Spleen (tissue), 11 donors: ENCODE measurements around the gene NDUFB7. TPM values are rescaled to one million over a fixed set of nuclear protein-coding genes. Genes with fewer than 3 reads are reported as not detected.
A peak's percentile ranks its signal among the peaks of the same experiment; 100 is the strongest.

Experiments used
- DNase-seq: peaks from one replicate; pipeline ENCODE4 v3.0.0-alpha.2; 2020
- H3K27ac ChIP-seq, 8 donors: fragments of 200-600 bp; sonication (generic) in 7 of 8; 1 replicate in 4 of 8; 2 replicates in 4 of 8; pipeline versions ENCODE4 v1.5.0 to v1.8.0; 2016 to 2021; ENCODE audit warnings: inconsistent platforms in 4 of 8, mild to moderate bottlenecking in 4 of 8, moderate library complexity in 1 of 8
- H3K27me3 ChIP-seq, 7 donors: fragments of 200-600 bp; sonication (generic) in 6 of 7; replicated peaks in 1 of 7; 1 replicate in 4 of 7; 2 replicates in 3 of 7; pipeline versions ENCODE4 v1.5.0 to v1.8.0; 2016 to 2021; ENCODE audit warnings: inconsistent platforms in 3 of 7, mild to moderate bottlenecking in 1 of 7
- H3K36me3 ChIP-seq, 6 donors: fragments of 200-600 bp; sonication (generic) in 5 of 6; 1 replicate in 4 of 6; 2 replicates in 2 of 6; pipeline versions ENCODE4 v1.5.0 to v1.8.0; 2016 to 2021; ENCODE audit warnings: inconsistent platforms in 2 of 6
- H3K4me1 ChIP-seq, 6 donors: fragments of 200-600 bp; sonication (generic) in 5 of 6; 1 replicate in 3 of 6; 2 replicates in 3 of 6; pipeline versions ENCODE4 v1.5.0 to v1.8.0; 2016 to 2021; ENCODE audit warnings: inconsistent platforms in 3 of 6
- H3K4me3 ChIP-seq, 8 donors: fragments of 200-600 bp; sonication (generic) in 7 of 8; 1 replicate in 4 of 8; 2 replicates in 4 of 8; pipeline versions ENCODE4 v1.5.0 to v1.8.0; 2016 to 2021; ENCODE audit warnings: inconsistent platforms in 4 of 8, mild to moderate bottlenecking in 4 of 8, moderate library complexity in 2 of 8
- H3K9me3 ChIP-seq, 8 donors: fragments of 200-600 bp; sonication (generic) in 7 of 8; 1 replicate in 4 of 8; 2 replicates in 4 of 8; pipeline versions ENCODE4 v1.5.0 to v1.8.0; 2016 to 2021; ENCODE audit warnings: inconsistent platforms in 4 of 8
- CTCF ChIP-seq, 11 experiments: fragments of 200-600 bp in 7 of 11; fragments of 450-650 bp in 4 of 11; sonication (generic) in 4 of 11; IDR thresholded peaks in 8 of 11; conservative IDR thresholded peaks in 3 of 11; 1 replicate in 7 of 11; 2 replicates in 4 of 11; pipeline versions ENCODE4 v1.4.0 to v1.8.0; 2016 to 2021; ENCODE audit warnings: antibody characterized with exemption in 11 of 11, inconsistent platforms in 4 of 11, mild to moderate bottlenecking in 1 of 11
- POLR2A ChIP-seq, 3 donors: fragments of 450-650 bp; IDR thresholded peaks; one replicate each; pipeline ENCODE4 v1.5.1; 2017; ENCODE audit warnings: antibody characterized with exemption in 3 of 3, mild to moderate bottlenecking in 1 of 3
- POLR2AphosphoS5 ChIP-seq, 3 donors: sonication (generic); formaldehyde crosslinking; IDR thresholded peaks; one replicate each; pipeline ENCODE4 v1.5.1; 2017; ENCODE audit warnings: antibody characterized with exemption in 3 of 3
- WGBS, 5 donors: extraction: QIAGEN DNeasy Blood & Tissue Kit in 3 of 5; methylation state at CpG; one replicate each; pipeline versions ENCODE4 v1.1.5 to v1.1.7; 2013 to 2018; 5-methylcytosine and 5-hydroxymethylcytosine counted together
- intact Hi-C: fragments of 100-400 bp; cut with DNase I; formaldehyde crosslinking; loops from one replicate; pipeline ENCODE4 v1.15.0; 2023; ENCODE audit warnings: low total_unique reads
- polyA plus RNA-seq, 3 donors: library from polyadenylated mRNA; stranded (reverse); fragments of 200-250 nt; gene quantifications; one replicate each; pipeline ENCODE4 v1.2.1, GENCODE V29; 2013
- total RNA-seq, 7 donors: library from RNA; depleted of rRNA in 3 of 7; stranded (reverse); fragments of >200 nt in 3 of 7; fragmentation: NEBNext Ultra II Directional in 4 of 7; extraction: Animal tissue kit (Norgen Biotek cat#: 25700) in 4 of 7; gene quantifications; one replicate each; pipeline versions ENCODE4 v1.1.0 to v1.2.1, GENCODE V29; 2016 to 2021
- donor health status: healthy with polysubstance abuse.
- donor health status: DM: no; HTN: no; CAD: no; lungs with moderate emphysema.
- donor health status: DM: no; HTN: no; CAD: no.
- donor health status: Bipolar disorder and iron deficiency.
- donor health status: healthy.
- donor health status: DM: no; HTN: no; CAD: no.
- donor health status: DM: yes; HTN: yes; CAD: no.

NDUFB7 gene
- total and polyA plus RNA-seq, 10 donors, result 77.2 to 374 (median 152) TPM

GRCh38 chr19:14580623-14581237, 8.9 kb upstream of the NDUFB7 start:
- Histone ChIP-seq H3K4me3 (no peak overlapping the region), H3K27me3 (no peaks in the 10 kb centered on the region), H3K9me3 (no peaks in the 10 kb centered on the region), H3K36me3 (no peaks in the 10 kb centered on the region), H3K4me1 (peaks cover 0 to 57% (median 12%) of the 10 kb centered on the region in 6 donors), H3K27ac (no peak overlapping the region)
- 43 to 72% (median 60%) methylated on average over 6 of the region's 6 CpGs for WGBS, 5 donors
- intact Hi-C loops, result no loop called here
- no peak for DNase-seq
- TF ChIP-seq POLR2AphosphoS5 (IDR thresholded peaks at IDR 0.05) (no peak), POLR2A (IDR thresholded peaks at IDR 0.05) (no peak), CTCF (IDR thresholded peaks at IDR 0.05 in 8 of 11, conservative IDR thresholded peaks at IDR 0.05 in 3 of 11) (no peak)

GRCh38 chr19:14577885-14578427, 6.1 kb upstream of the NDUFB7 start:
- intact Hi-C loops, result no loop called here
- H3K27ac ChIP-seq, result peak overlapping the region in 4 of 8 donors; percentile 36 to 63 (median 58)
- no peaks in the 10 kb centered on the region for H3K9me3 ChIP-seq
- DNase-seq, result no peak
- TF ChIP-seq POLR2A (IDR thresholded peaks at IDR 0.05) (no peak), CTCF (IDR thresholded peaks at IDR 0.05 in 8 of 11, conservative IDR thresholded peaks at IDR 0.05 in 3 of 11) (no peak), POLR2AphosphoS5 (IDR thresholded peaks at IDR 0.05) (peak in 1 of 3 donors; percentile 46)
- 34 to 60% (median 53%) methylated on average over 6 of the region's 6 CpGs for WGBS, 5 donors
- H3K4me1 ChIP-seq, result peaks cover 6 to 80% (median 27%) of the 10 kb centered on the region in 6 donors
- no peak overlapping the region for H3K4me3 ChIP-seq
- H3K27me3 ChIP-seq, result no peaks in the 10 kb centered on the region
- no peaks in the 10 kb centered on the region for H3K36me3 ChIP-seq

- H3K27me3 ChIP-seq, result no peaks in the 10 kb centered on the region
- DNase-seq, result no peak
- peak overlapping the region in 4 of 8 donors; percentile 36 to 63 (median 58) for H3K27ac ChIP-seq
- H3K9me3 ChIP-seq, result no peaks in the 10 kb centered on the region
- peaks cover 9 to 79% (median 31%) of the 10 kb centered on the region in 6 donors for H3K4me1 ChIP-seq
- no peaks in the 10 kb centered on the region for H3K36me3 ChIP-seq
- intact Hi-C loops, result no loop called here
- TF ChIP-seq POLR2AphosphoS5 (IDR thresholded peaks at IDR 0.05) (no peak), POLR2A (IDR thresholded peaks at IDR 0.05) (no peak), CTCF (IDR thresholded peaks at IDR 0.05 in 8 of 11, conservative IDR thresholded peaks at IDR 0.05 in 3 of 11) (no peak)
- WGBS, 5 donors, result 61 to 63% (median 61%) methylated on average over 5 of the region's 5 CpGs
- H3K4me3 ChIP-seq, result no peak overlapping the region
These were observed 5.4 kb upstream of the NDUFB7 start for GRCh38 chr19:14577264-14577663.

- TF ChIP-seq POLR2AphosphoS5 (IDR thresholded peaks at IDR 0.05) (no peak), POLR2A (IDR thresholded peaks at IDR 0.05) (no peak), CTCF (IDR thresholded peaks at IDR 0.05 in 8 of 11, conservative IDR thresholded peaks at IDR 0.05 in 3 of 11) (no peak)
- no peak overlapping the region for H3K4me3 ChIP-seq
- no peaks in the 10 kb centered on the region for H3K9me3 ChIP-seq
- DNase-seq, result no peak
- WGBS, 5 donors, result 77 to 89% (median 81%) methylated on average over 8 of the region's 8 CpGs
- H3K36me3 ChIP-seq, result no peaks in the 10 kb centered on the region
- intact Hi-C loops, result no loop called here
- peak overlapping the region in 1 of 8 donors; percentile 25 for H3K27ac ChIP-seq
- no peaks in the 10 kb centered on the region for H3K27me3 ChIP-seq
- H3K4me1 ChIP-seq, result peaks cover 12 to 80% (median 35%) of the 10 kb centered on the region in 6 donors
These were observed 4.5 kb upstream of the NDUFB7 start for GRCh38 chr19:14576363-14576762.
